GM20000 (cell line): ENCODE data around the gene PARS2.
A peak's percentile ranks its signal among the peaks of the same experiment; 100 is the strongest.

Source experiments
- DNase-seq: peaks from one replicate; pipeline ENCODE4 v3.0.0; 2012; ENCODE audit warnings: low spot score
- TF ChIP-seq, protein P1 (sequence below): IDR thresholded peaks from 2 replicates; pipeline ENCODE4 v1.5.1; 2012; ENCODE audit warnings: mild to moderate bottlenecking, control low read depth; ENCODE audit errors: extremely low read depth, missing control alignments

PARS2 gene

DNA sequence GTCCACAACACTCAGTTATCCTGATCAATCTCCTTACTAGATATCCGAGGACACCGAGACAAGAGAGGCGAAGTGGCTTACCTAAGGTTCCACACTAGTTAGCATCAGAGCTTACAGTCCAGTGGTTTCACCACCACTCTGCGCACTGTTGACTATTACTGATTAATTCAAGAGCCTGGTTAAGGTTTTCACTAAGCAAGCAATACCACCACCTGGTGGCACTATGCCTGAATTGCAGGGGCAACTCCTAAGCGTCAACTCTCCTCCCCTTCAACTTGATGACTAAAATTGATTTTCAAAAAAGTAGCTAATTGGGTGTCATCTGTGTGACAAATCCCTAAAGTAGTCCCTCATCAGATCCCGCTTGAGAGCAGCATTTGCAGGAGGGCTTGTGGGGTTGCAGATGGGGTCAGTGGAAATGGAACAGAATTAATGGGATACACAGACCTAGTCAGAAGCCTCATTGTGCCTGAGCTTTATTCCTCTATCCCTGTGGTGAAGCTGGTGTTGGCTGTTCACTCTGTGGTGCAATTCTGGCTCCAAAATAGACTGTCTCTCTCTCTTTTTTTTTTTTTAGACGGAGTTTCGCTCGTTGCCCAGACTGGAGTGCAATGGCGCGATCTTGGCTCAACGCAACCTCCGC is 27.7 kb upstream of the PARS2 start:
- TF ChIP-seq, protein P1, sequence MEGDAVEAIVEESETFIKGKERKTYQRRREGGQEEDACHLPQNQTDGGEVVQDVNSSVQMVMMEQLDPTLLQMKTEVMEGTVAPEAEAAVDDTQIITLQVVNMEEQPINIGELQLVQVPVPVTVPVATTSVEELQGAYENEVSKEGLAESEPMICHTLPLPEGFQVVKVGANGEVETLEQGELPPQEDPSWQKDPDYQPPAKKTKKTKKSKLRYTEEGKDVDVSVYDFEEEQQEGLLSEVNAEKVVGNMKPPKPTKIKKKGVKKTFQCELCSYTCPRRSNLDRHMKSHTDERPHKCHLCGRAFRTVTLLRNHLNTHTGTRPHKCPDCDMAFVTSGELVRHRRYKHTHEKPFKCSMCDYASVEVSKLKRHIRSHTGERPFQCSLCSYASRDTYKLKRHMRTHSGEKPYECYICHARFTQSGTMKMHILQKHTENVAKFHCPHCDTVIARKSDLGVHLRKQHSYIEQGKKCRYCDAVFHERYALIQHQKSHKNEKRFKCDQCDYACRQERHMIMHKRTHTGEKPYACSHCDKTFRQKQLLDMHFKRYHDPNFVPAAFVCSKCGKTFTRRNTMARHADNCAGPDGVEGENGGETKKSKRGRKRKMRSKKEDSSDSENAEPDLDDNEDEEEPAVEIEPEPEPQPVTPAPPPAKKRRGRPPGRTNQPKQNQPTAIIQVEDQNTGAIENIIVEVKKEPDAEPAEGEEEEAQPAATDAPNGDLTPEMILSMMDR, result peak; percentile 20
- peak; percentile 54 for DNase-seq

DNA sequence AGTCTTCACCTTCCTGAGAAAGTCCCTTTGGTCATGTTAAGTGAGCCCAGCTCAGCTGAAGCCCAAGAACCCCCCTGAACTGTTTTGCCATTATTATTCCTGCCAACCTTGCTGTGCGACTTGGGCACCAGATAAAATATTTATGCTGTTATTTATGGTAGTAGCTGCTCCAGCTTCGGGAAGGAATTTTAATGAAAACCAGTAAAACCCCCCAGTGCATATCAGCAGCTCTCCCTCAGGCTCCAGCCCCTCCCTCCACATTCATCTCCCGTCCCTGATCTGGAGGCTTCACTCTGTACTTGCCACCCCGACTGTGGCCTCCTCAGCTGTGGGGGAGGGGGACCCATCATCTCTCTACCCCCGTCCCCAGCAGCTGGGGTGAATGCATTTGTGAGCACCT is 24.1 kb upstream of the PARS2 start:
- TF ChIP-seq, protein P1, result no peak
- no peak for DNase-seq

DNA sequence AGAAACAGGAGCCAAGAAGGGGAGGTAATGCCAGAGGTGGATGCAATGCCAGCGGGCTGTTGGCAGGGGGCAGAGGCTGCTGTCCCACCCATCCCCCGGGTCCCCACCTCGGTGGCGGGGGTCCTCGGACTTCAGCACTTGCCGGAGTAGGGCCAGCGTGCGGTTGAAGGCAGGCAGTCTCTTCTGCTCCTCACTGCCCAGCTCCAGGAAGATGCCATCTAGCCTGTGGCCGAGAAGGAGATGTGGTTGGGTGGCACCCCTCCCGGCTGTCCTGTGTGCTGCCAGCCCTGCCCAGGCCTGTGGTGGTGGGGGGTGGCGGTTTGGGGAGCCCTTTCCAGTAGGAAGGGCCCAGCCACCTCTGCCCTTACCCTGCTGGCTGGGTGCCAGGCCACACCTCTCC is 23.3 kb upstream of the PARS2 start:
- TF ChIP-seq, protein P1, result no peak

DNA sequence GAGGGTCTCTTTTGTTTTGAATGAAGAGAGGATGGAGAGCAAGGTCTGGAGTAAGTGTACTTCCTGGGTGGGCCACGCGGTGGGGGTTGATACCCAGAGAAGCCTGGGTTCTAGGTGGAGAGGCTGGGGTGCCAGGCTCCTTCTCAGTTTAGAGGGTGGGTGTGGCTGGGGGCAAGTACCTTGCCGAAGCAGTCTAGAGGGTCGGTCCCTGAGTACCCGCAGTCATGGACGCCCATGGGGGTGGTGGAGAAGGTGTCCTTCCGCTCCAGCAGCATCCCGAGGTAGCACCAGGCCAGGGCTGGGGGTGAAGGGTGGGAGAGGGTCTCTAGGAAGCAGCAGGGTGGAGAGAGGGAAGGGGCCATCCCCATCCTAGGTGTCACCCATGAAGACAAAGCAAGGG is 22.5 kb upstream of the PARS2 start:
- DNase-seq, result no peak
- TF ChIP-seq, protein P1, result no peak

More for the DNA sequence above, 23.3 kb upstream of the PARS2 start:
- DNase-seq, result no peak

DNA sequence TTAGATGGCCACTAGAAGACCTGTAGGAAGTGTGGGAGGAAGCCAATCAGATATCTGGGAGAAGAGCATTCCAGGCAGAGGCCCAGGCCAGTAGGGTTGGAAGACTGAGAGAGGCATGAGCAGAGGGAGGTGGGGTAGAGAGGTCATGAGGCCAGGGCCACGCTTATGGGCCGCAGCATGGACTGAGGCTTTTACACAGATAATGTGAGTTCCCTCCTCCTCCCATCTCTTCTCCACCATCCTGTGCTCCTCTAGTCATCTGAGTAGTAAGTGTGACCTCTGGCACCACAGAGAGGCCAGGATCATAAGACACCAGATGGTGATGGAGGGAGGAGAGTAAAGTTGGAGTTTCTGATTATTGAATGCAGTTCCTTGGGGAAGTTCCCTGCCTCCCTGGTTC is 19.7 kb upstream of the PARS2 start:
- DNase-seq, result no peak
- TF ChIP-seq, protein P1, result no peak

DNA sequence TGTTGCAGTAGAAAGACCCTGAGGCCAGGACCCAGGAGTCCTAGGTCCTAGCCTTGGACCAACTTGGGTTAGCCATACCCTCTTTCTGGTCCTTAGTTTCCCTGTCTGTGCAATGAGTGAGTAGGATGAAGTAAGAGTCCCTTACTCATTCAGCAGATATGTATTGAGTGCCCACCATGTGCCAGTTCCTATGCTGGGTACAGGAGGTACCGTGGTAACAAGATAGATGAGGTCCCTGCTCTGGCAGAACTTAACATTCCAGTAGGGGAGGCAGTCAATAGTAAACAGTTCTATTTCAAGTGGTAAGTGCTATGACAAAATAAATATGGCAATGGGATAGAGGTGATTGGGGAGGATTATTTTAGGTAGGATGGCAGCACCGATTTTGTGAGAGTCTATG is 18.3 kb upstream of the PARS2 start:
- TF ChIP-seq, protein P1, result no peak
- no peak for DNase-seq

DNA sequence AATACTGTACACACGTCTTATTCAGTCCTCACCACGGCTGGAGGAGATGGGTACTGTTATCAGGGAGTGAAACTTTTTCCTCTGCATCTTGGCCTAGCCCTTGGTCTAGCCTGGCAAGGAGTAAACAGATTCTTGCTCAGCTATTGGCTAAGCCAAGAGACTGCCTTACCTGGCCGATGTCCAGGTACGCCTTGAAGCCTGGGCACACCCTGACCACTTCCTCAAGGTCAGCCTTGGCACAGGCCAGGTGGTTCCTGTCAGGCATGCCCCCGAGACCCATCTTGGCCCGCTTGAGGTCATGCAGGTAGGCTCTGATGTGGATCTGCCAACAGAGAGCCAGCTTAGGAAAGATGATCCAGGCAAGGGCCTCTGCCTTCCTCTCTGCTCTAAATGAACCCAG is 17.8 kb upstream of the PARS2 start:
- TF ChIP-seq, protein P1, result no peak
- DNase-seq, result no peak
